ENCODE data around the gene POLE.
"Not testable (repeated sequence)": the region's sequence is repeated elsewhere in the genome, so short reads cannot be mapped to it uniquely, and the experiment has no call there.

POLE gene

GRCh38 chr12:132718644-132719043 is 31.5 kb upstream of the POLE start:
- no peak for DNase-seq

DNA sequence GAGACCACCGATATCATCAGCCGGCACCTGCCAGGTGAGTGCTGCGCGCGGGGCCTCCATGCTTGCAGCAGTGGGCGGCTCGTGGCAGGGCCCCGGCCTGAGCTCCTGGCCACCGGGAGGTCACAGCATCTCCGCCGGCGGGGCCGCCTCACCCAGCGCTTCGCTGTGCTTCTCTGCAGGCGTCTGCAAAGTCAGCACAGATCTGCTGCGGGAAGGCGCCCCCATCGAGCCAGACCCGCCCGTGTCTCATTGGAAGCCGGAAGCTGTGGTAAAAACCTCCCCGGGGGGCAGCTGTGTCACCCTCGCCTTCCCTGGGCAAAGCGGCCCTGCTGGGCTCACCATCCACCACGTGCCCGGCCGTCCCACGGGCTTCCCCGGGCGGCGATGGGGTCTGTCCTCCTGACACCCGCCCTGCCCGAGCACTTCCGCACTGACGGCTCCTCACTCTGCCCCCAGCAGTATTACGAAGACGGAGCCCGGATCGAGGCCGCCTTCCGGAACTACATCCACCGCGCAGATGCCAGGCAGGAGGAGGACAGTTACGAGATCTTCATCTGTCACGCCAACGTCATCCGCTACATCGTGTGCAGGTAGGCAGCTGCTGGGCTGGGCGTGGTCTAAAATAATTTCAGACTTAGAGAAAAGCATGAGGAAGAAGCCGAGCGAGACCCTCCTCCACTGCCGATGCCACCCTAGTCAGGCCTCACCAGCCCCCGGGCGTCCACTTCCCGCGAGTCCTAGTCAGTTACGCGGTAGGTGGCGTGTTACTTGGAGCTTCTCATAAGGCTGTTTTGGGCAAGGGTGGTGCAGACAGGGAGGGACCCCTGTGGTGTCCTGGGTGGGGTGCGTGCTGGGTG is 30.6 kb upstream of the POLE start:
- DNase-seq: no peak

DNA sequence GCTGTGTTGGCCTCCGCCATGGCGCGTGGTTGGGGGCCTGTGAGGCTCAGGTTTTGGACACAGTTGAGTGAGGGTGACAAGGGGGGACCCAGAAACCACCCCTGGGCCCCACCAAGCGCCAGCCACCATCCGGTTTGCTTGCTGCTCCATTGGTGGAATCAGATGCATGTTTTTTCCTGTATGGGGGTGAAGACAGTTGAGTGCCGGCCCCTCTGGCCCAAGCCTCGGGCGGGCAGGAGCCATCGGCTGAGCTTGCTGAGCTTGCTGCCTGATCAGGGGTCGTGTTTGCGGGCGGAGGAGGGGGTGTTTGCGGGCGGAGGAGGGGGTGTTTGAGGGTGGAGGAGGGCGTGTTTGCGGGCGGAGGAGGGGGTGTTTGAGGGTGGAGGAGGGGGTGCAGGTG is 29.9 kb upstream of the POLE start:
- no peak for DNase-seq

GRCh38 chr12:132716356-132716755 is 29.2 kb upstream of the POLE start:
- no peak for DNase-seq

- DNase-seq: no peak
These were observed 28.7 kb upstream of the POLE start for GRCh38 chr12:132715874-132716273.

- no peak for DNase-seq
These were observed 26.0 kb upstream of the POLE start for GRCh38 chr12:132713123-132713522.

GRCh38 chr12:132711080-132711843 is 24.1 kb upstream of the POLE start:
- no peak for DNase-seq

GRCh38 chr12:132710405-132711079 is 23.4 kb upstream of the POLE start, which contains the start of gene PGAM5:
PGAM5 (plus strand) TSS chr12:132710842; CDS start chr12:132710877, 35 bp downstream.
- DNase-seq: peak; percentile 93 to 95

GRCh38 chr12:132710043-132710404 is 22.9 kb upstream of the POLE start:
- DNase-seq: peak in 1 of 2 donors; percentile 9

- DNase-seq: no peak
These were observed 21.0 kb upstream of the POLE start for GRCh38 chr12:132708150-132708549.

GRCh38 chr12:132707241-132707640 is 20.1 kb upstream of the POLE start:
- no peak for DNase-seq

- no peak for DNase-seq
These were observed 16.5 kb upstream of the POLE start for GRCh38 chr12:132703641-132704040.

- DNase-seq: no peak
These were observed 15.5 kb upstream of the POLE start for GRCh38 chr12:132702640-132703039.

GRCh38 chr12:132700212-132700822 is 13.2 kb upstream of the POLE start:
- no peak for DNase-seq

DNA sequence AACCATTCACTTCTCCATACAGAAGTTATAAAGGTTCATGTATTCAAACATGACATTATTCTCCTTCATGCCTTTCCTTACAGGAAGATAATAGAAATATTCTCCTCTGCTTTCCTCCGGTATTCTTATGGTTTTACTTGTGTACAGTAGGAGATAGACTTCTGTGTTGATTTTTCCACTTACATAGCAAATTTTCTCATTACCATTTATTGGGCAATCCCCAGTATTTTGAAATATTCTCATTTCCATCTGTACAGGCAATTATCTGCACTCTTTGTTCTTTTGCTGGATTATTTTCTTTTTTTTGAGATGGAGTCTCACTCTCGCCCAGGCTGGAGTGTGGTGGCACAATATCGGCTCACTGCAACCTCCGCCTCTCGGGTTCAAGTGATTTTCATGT is 11.2 kb upstream of the POLE start:
- DNase-seq: no peak

- no peak for DNase-seq
These were observed 8.3 kb upstream of the POLE start for GRCh38 chr12:132695431-132695830.

DNA sequence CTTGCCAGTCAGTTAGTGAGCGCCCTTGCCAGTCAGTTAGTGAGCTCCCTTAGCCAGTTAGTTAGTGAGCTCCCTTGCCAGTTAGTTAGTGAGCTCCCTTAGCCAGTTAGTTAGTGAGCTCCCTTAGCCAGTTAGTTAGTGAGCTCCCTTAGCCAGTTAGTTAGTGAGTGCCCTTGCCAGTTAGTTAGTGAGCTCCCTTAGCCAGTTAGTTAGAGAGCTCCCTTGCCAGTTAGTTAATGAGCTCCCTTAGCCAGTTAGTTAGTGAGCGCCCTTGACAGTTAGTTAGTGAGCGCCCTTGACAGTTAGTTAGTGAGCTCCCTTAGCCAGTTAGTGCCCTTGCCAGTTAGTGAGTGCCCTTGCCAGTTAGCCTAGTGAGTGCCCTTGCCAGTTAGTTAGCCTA is 7.7 kb upstream of the POLE start:
- DNase-seq: not testable (repeated sequence)

- DNase-seq: not testable (repeated sequence)
These were observed 4.9 kb upstream of the POLE start for GRCh38 chr12:132692030-132692429.

DNA sequence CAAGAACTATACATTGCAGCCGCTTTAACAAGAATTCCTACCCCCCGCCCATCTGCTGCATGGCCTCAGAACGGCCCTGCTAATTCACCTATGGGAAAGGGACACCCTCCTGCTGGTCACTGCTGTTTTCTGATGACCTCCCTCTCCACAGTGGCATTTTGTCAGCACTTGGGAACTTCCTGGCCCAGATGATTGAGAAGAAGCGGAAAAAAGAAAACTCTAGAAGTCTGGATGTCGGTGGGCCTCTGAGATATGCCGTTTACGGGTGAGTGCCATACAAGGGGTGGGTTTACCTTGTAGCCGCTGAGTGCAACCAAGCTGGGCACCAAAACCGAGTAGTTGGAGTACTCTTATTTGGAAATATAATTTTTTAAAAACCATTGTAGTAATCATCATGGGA is 3.0 kb upstream of the POLE start:
- no peak for DNase-seq

DNA sequence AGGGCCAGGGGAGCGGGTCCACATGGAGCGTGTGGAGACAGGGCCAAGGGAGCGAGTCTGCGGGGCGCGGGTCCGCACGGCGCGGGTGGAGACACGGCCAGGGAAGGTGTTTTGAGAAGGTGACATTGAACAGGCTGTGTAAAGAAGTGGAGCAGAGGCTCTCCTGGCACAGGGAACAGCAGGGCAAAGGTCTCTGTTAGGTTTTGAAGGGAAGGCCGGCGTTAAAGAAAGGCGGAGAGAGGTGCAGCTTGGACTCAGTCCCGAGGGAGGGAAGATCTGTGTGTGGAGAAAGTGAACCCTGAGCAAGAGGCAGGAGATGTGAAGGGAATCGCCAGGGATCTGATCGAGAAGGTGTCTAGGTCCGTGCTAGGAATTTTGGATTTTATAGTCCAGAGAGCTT is 2.1 kb upstream of the POLE start:
- no peak for DNase-seq

GRCh38 chr12:132686825-132687210 is 324 bp downstream of the POLE start:
- DNase-seq: no peak

- DNase-seq: no peak
These were observed 1.7 kb downstream of the POLE start for GRCh38 chr12:132685400-132685799.

DNA sequence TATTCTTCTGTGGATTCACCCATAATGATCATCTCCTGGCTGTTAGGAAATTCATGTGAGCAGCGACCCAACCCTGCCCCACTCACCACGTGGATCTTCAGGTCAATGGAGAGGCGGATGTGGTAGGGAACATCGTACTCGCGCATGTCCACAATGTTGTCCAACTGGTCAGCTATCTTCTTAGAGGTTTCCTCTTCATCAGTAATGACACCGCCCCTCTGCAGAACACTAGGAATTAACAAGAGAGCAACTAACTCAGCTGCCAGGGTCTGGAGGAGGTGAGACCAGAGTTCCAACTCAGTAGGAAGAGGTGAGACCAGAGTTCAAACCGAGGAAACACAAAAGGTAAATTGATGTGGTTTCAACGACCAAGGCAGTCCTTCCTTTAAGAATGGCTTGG is 9.7 kb downstream of the POLE start:
- no peak for DNase-seq

All from CD4-positive, alpha-beta T cell treated with Interferon alpha-2 for 1 hour (primary cell).